ENCODE results near the gene SLC25A43.

Gene SLC25A43

GRCh38 chrX:119468551-119469312 lies 69.6 kb downstream of the SLC25A43 start (continued):
- no peak for TF ChIP-seq ZNF747 (tag by site-specific recombination; IDR thresholded peaks at IDR 0.05)

GRCh38 chrX:119469313-119469635 lies 70.1 kb downstream of the SLC25A43 start:
- H3K9me3 ChIP-seq (ENCODE audit: control insufficient read depth, insufficient read depth, low read depth, low read length): no peaks in the 10 kb centered on the region
- POLR2A ChIA-PET: interaction anchor here (0.5 to 1.9 kb wide), 7 partner anchors 9 to 395 kb away, joined by 3 to 17 read pairs (median 3); partner anchors contain the start of gene RPL39

GRCh38 chrX:119474615-119475388 lies 75.7 kb downstream of the SLC25A43 start:
- H3K4me1 ChIP-seq (ENCODE audit: control insufficient read depth, insufficient read depth, low read length): no peaks in the 10 kb centered on the region
- no peak overlapping the region for H3K27ac ChIP-seq (ENCODE audit: extremely low read depth, low read depth, low read length)
- CTCF ChIA-PET: interaction anchor here (0.6 to 1.2 kb wide), 7 partner anchors 8 to 59 kb away, joined by 3 to 7 read pairs (median 3); no protein-coding TSS in a partner anchor
- peaks cover 8 to 17% of the 10 kb centered on the region in 2 experiments; a peak in 2 of 3 replicates for H3K36me3 ChIP-seq (ENCODE audit: control insufficient read depth in 2 of 2, insufficient read depth in 1 of 2, low read length in 2 of 2)
- H3K9me3 ChIP-seq (ENCODE audit: control insufficient read depth, insufficient read depth, low read depth, low read length): no peaks in the 10 kb centered on the region
- no peak overlapping the region for H3K4me3 ChIP-seq (ENCODE audit: low read depth, low read length)
- POLR2A ChIA-PET: no interaction called here
- TF ChIP-seq AEBP2 (tag by site-specific recombination; IDR thresholded peaks at IDR 0.05; ENCODE audit: borderline replicate concordance): no peak
- no peak for TF ChIP-seq ZNF426 (tag by site-specific recombination; IDR thresholded peaks at IDR 0.05)
- no peak for TF ChIP-seq ZNF184 (tag by site-specific recombination; IDR thresholded peaks at IDR 0.05)
- no peak for TF ChIP-seq ZNF626 (tag by site-specific recombination; IDR thresholded peaks at IDR 0.05)
- TF ChIP-seq ZNF350 (tag by site-specific recombination; IDR thresholded peaks at IDR 0.05): no peak
- TF ChIP-seq ZNF302 (tag by site-specific recombination; IDR thresholded peaks at IDR 0.05; ENCODE audit: low read depth): no peak
- no peak for TF ChIP-seq ZSCAN5A (tag by site-specific recombination; IDR thresholded peaks at IDR 0.05)

More at GRCh38 chrX:119469313-119469635, 70.1 kb downstream of the SLC25A43 start:
- Histone ChIP-seq H3K36me3 (ENCODE audit: control insufficient read depth in 2 of 2, insufficient read depth in 1 of 2, low read length in 2 of 2) (peaks cover 8 to 24% of the 10 kb centered on the region in 2 experiments; a peak in 2 of 3 replicates), H3K4me3 (ENCODE audit: low read depth, low read length) (peak overlapping the region; percentile 51), H3K4me1 (ENCODE audit: control insufficient read depth, insufficient read depth, low read length) (peaks cover 5% of the 10 kb centered on the region), H3K27ac (ENCODE audit: extremely low read depth, low read depth, low read length) (peak overlapping the region; percentile 78; the same call in 1 of the 2 replicates)
- CTCF ChIA-PET: interaction anchor here (0.6 to 2.5 kb wide), 14 partner anchors 9 to 338 kb away, joined by 3 to 14 read pairs (median 4); no protein-coding TSS in a partner anchor
- TF ChIP-seq ZNF114 (tag by site-specific recombination; IDR thresholded peaks at IDR 0.05) (no peak), ZNF2 (tag by site-specific recombination; IDR thresholded peaks at IDR 0.05) (no peak), SALL2 (tag by site-specific recombination; IDR thresholded peaks at IDR 0.05; ENCODE audit: borderline replicate concordance) (no peak), ZNF677 (tag by site-specific recombination; IDR thresholded peaks at IDR 0.05) (no peak), ELK4 (IDR thresholded peaks at IDR 0.05; ENCODE audit: borderline replicate concordance, low read depth, low read length) (no peak), ZSCAN5A (tag by site-specific recombination; IDR thresholded peaks at IDR 0.05) (no peak), KLF1 (tag by site-specific recombination; IDR thresholded peaks at IDR 0.05) (peak; percentile 61; the same call in 1 of the 2 replicates), ZNF571 (tag by site-specific recombination; IDR thresholded peaks at IDR 0.05) (no peak), ZNF223 (tag by site-specific recombination; IDR thresholded peaks at IDR 0.05) (no peak), ZFHX2 (tag by site-specific recombination; conservative IDR thresholded peaks at IDR 0.05) (0 out of 2 replicates have a peak, but pooled peaks have one; percentile 1), ZNF558 (tag by site-specific recombination; IDR thresholded peaks at IDR 0.05) (no peak), GFI1B (tag by site-specific recombination; IDR thresholded peaks at IDR 0.05) (no peak), IKZF3 (tag by site-specific recombination; IDR thresholded peaks at IDR 0.05) (0 out of 2 replicates have a peak, but pooled peaks have one; percentile 0), REPIN1 (tag by site-specific recombination; IDR thresholded peaks at IDR 0.05; ENCODE audit: low read depth) (no peak), PRDM4 (tag by site-specific recombination; IDR thresholded peaks at IDR 0.05) (no peak), ZNF335 (tag by site-specific recombination; conservative IDR thresholded peaks at IDR 0.05) (no peak)

Data from HEK293 (cell line).